RWPE1 (cell line): ENCODE results near the gene TNS3.
A peak's percentile ranks its signal among the peaks of the same experiment; 100 is the strongest.

Experiments used
- CTCF ChIA-PET: fragments of 350-600 bp; sonication (Branson Sonifier 250); formaldehyde crosslinking; extraction: SDS; loops from one replicate; lab custom pipeline; 2021; lab: Yijun Ruan, JAX
- POLR2A ChIA-PET: fragments of 400-600 bp; formaldehyde crosslinking; extraction: SDS; loops from one replicate; lab custom pipeline; 2020; ENCODE audit warnings: antibody characterized with exemption; ENCODE audit not compliant: low non-redundant PET; lab: Yijun Ruan, JAX
- DNase-seq: peaks from one replicate; pipeline ENCODE4 v3.0.0; 2012; ENCODE audit warnings: low spot score
- H3K27ac ChIP-seq: fragments of 450-650 bp; 2 replicates; pipeline ENCODE4 v1.5.1; 2017
- TF ChIP-seq, protein P1 (sequence below): fragments of 450-650 bp; conservative IDR thresholded peaks from 2 replicates; pipeline ENCODE4 v1.5.1; 2017; ENCODE audit warnings: low read depth, mild to moderate bottlenecking

TNS3 gene

GRCh38 chr7:47505312-47506007 lies 76.5 kb downstream of the TNS3 start:
- ChIA-PET POLR2A (no interaction called here), CTCF (interaction anchor here (0.5 kb wide), 1 partner anchor 256 kb away, joined by 5 read pairs; no protein-coding TSS in a partner anchor)
- no peak overlapping the region for H3K27ac ChIP-seq

GRCh38 chr7:47504551-47505311 lies 77.2 kb downstream of the TNS3 start:
- CTCF ChIA-PET = no interaction called here
- TF ChIP-seq, protein P1, sequence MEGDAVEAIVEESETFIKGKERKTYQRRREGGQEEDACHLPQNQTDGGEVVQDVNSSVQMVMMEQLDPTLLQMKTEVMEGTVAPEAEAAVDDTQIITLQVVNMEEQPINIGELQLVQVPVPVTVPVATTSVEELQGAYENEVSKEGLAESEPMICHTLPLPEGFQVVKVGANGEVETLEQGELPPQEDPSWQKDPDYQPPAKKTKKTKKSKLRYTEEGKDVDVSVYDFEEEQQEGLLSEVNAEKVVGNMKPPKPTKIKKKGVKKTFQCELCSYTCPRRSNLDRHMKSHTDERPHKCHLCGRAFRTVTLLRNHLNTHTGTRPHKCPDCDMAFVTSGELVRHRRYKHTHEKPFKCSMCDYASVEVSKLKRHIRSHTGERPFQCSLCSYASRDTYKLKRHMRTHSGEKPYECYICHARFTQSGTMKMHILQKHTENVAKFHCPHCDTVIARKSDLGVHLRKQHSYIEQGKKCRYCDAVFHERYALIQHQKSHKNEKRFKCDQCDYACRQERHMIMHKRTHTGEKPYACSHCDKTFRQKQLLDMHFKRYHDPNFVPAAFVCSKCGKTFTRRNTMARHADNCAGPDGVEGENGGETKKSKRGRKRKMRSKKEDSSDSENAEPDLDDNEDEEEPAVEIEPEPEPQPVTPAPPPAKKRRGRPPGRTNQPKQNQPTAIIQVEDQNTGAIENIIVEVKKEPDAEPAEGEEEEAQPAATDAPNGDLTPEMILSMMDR = no peak
- POLR2A ChIA-PET = no interaction called here
- DNase-seq = no peak
- H3K27ac ChIP-seq = no peak overlapping the region

More at GRCh38 chr7:47505312-47506007, 76.5 kb downstream of the TNS3 start:
- TF ChIP-seq, protein P1 = no peak
- DNase-seq = no peak

GRCh38 chr7:47503281-47503680 lies 78.6 kb downstream of the TNS3 start:
- TF ChIP-seq, protein P1 = no peak
- CTCF ChIA-PET = no interaction called here
- no peak overlapping the region for H3K27ac ChIP-seq
- no peak for DNase-seq
- POLR2A ChIA-PET = no interaction called here

GRCh38 chr7:47502240-47502877 lies 79.6 kb downstream of the TNS3 start:
- H3K27ac ChIP-seq = peak overlapping the region; percentile 30; the same call in 1 of the 2 replicates
- DNase-seq = no peak
- ChIA-PET CTCF (interaction anchor here (0.5 kb wide), 1 partner anchor 53 kb away, joined by 3 read pairs; no protein-coding TSS in a partner anchor), POLR2A (no interaction called here)
- TF ChIP-seq, protein P1 = no peak

GRCh38 chr7:47501406-47501805 lies 80.5 kb downstream of the TNS3 start:
- peak overlapping the region; percentile 30 for H3K27ac ChIP-seq
- POLR2A ChIA-PET = no interaction called here
- DNase-seq = no peak
- CTCF ChIA-PET = interaction anchor here (0.6 kb wide), 1 partner anchor 156 kb away, joined by 3 read pairs; no protein-coding TSS in a partner anchor
- TF ChIP-seq, protein P1 = no peak

DNA sequence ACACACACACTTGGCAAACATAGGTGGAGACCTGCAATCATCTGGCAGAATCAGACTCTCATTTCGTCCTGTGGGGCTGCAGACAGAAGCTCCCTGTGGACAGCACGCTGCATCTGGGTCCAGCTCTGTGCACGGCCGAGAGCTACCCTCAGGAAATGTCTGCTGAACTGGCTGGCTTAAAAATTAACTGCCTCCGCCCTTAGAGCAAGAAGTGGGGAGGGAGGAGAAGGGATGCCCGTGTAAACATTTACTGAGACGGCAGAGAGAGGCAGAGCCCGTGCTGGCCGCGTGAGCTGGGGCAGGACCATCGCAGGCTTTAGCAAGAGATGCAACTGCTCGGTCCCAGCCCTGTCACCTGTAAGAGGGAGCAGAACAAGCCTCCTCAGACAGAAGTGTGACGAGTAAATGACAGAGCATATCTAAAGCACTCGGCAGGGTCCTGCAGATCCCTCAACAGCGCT lies 81.8 kb downstream of the TNS3 start:
- DNase-seq = no peak
- H3K27ac ChIP-seq = peak overlapping the region; percentile 21
- TF ChIP-seq, protein P1 = no peak
- POLR2A ChIA-PET = no interaction called here
- CTCF ChIA-PET = interaction anchor here (0.6 kb wide), 1 partner anchor 10 kb away, joined by 4 read pairs; no protein-coding TSS in a partner anchor
